Activated CD8-positive, alpha-beta memory T cell treated with anti-CD3 and anti-CD28 coated beads, Interleukin-2, amount 10 ng/mL, durations not matched to agents 7 days and 5 days (primary cell): ENCODE measurements around the gene MRTO4. TPM values are rescaled to one million over a fixed set of nuclear protein-coding genes. Genes with fewer than 3 reads are reported as not detected.

Source experiments
- ATAC-seq: fragments of 150-1000 bp; cut with Tn5 transposase; one replicate; pipeline ENCODE4 v1.10.0; 2021; ENCODE audit warnings: moderate library complexity
- CTCF ChIA-PET: fragments of 350-600 bp; sonication (Branson Sonifier 250); formaldehyde crosslinking; loops from one replicate; lab custom pipeline; 2021; ENCODE audit warnings: antibody characterized with exemption; lab: Charles Lee
- DNase-seq: peaks from one replicate; pipeline ENCODE4 v3.0.0-alpha.2; 2020
- H3K27ac Mint-ChIP-seq: one replicate; pipeline ENCODE4 v1.8.0; 2021; ENCODE audit warnings: mild to moderate bottlenecking, mixed read lengths
- H3K27me3 Mint-ChIP-seq: one replicate; pipeline ENCODE4 v1.8.0; 2021; ENCODE audit warnings: mixed read lengths
- H3K36me3 Mint-ChIP-seq: one replicate; pipeline ENCODE4 v1.8.0; 2021; ENCODE audit warnings: mild to moderate bottlenecking, mixed read lengths
- H3K4me1 Mint-ChIP-seq: one replicate; pipeline ENCODE4 v1.8.0; 2021; ENCODE audit warnings: mixed read lengths
- H3K4me3 Mint-ChIP-seq: one replicate; pipeline ENCODE4 v1.8.0; 2021; ENCODE audit warnings: mild to moderate bottlenecking, moderate library complexity, mixed read lengths
- H3K9me3 Mint-ChIP-seq: one replicate; pipeline ENCODE4 v1.8.0; 2022; ENCODE audit warnings: low read depth, mixed read lengths
- total RNA-seq, 2 experiments: library from RNA; stranded (reverse); gene quantifications; one replicate each; pipeline ENCODE4 v1.2.3, GENCODE V29; 2021

Gene MRTO4
- 10 to 100 TPM; 36.2 to 59.3 TPM for total RNA-seq

- DNase-seq, result peak; percentile 92
- H3K27me3 Mint-ChIP-seq, result no peaks in the 10 kb centered on the region
- peaks cover 48% of the 10 kb centered on the region for H3K4me1 Mint-ChIP-seq
- ATAC-seq, result peak; percentile 93
- H3K36me3 Mint-ChIP-seq, result peaks cover 1% of the 10 kb centered on the region
- CTCF ChIA-PET, result interaction anchor here (0.9 to 2.0 kb wide), 2 partner anchors 10 to 12 kb away, joined by 3 to 13 read pairs; no protein-coding TSS in a partner anchor
- no peaks in the 10 kb centered on the region for H3K9me3 Mint-ChIP-seq
- H3K27ac Mint-ChIP-seq, result peak within 1 kb of the TSS; percentile 92
- H3K4me3 Mint-ChIP-seq, result peak within 1 kb of the TSS; percentile 99
Observed at GRCh38 chr1:19251305-19252196, at the start of gene MRTO4, which contains the start of gene EMC1. Gene MRTO4, plus strand, starts transcription at chr1:19251805. Its CDS starts 31 bp downstream, at chr1:19251836. Gene EMC1, minus strand, starts transcription at chr1:19251524. Its CDS starts 15 bp downstream, at chr1:19251509.

DNA sequence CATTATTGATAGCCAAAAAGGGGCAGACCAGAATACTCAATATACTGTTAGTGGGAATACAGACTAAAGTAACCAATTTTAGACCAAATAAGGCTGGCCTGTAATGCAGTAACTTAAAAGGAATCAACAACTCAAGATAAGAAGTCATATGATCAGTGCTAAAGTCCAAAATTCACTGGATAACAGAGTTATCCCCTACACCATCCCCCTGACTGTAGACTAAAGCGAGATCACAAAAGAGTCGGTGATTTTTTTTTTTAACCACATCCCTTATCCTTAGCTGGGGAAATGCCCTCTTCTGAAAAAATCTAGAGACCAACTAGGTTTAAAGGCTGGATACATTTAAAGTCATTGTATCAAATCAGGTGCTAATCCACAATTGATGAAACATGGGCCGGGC lies 49.2 kb upstream of the MRTO4 start:
- CTCF ChIA-PET, result no interaction called here
- peak overlapping the region; percentile 13 for H3K27ac Mint-ChIP-seq

GRCh38 chr1:19203440-19203839 lies 48.2 kb upstream of the MRTO4 start:
- no peak overlapping the region for H3K27ac Mint-ChIP-seq
- H3K36me3 Mint-ChIP-seq, result peaks cover 17% of the 10 kb centered on the region
- ATAC-seq (no peak), DNase-seq (no peak)
- peaks cover 54% of the 10 kb centered on the region for H3K4me1 Mint-ChIP-seq
- H3K4me3 Mint-ChIP-seq, result no peak overlapping the region
- H3K27me3 Mint-ChIP-seq, result no peaks in the 10 kb centered on the region
- H3K9me3 Mint-ChIP-seq, result no peaks in the 10 kb centered on the region
- CTCF ChIA-PET, result no interaction called here

More for the DNA sequence above, 49.2 kb upstream of the MRTO4 start:
- H3K27me3 Mint-ChIP-seq, result no peaks in the 10 kb centered on the region
- peaks cover 44% of the 10 kb centered on the region for H3K4me1 Mint-ChIP-seq
- H3K36me3 Mint-ChIP-seq, result peaks cover 26% of the 10 kb centered on the region
- DNase-seq (no peak), ATAC-seq (no peak)
- no peak overlapping the region for H3K4me3 Mint-ChIP-seq
- no peaks in the 10 kb centered on the region for H3K9me3 Mint-ChIP-seq

DNA sequence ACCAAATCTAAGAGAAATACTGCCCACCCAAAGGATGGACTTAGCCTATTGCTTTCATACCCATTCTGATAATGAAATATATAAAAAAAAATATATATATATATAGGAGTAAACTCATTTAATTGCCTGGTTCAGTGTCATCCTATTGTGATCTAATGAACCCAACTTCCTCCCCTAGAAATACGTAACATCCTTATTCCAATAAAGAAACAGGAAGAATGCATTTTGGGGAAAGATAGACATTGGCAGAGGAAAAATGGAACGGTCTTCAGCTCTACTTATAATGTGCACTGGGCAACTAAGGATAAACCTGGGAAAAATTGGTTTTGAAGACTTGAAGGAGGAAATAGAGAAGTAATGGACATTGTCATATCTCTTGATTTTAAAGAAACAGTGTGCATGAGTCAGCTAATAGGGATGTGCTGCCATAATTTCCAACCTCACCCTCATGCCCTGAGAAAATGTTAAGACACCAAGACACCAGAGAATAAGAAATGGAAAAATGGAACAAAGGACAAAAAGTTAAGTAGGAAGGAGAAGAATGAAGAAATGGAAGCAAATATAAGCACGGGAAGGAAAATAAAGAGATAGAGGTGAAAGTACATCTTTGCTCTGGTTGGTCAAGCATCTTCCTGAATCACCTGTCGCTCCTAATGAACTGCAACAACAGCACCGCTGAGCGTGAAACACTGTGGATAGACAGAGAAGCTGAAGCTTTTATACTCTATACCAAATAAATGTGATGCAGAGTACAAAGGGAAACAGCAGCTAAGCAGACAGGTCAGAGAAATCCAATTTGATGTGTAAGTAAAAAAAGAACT lies 46.9 kb upstream of the MRTO4 start:
- H3K27me3 Mint-ChIP-seq, result no peaks in the 10 kb centered on the region
- CTCF ChIA-PET, result interaction anchor here (0.9 to 1.3 kb wide), 2 partner anchors 25 to 33 kb away, joined by 3 to 4 read pairs; no protein-coding TSS in a partner anchor
- no peak for ATAC-seq
- no peak for DNase-seq
- H3K9me3 Mint-ChIP-seq, result no peaks in the 10 kb centered on the region
- H3K4me1 Mint-ChIP-seq, result peaks cover 63% of the 10 kb centered on the region
- peak overlapping the region; percentile 44 for H3K27ac Mint-ChIP-seq
- no peak overlapping the region for H3K4me3 Mint-ChIP-seq
- peaks cover 12% of the 10 kb centered on the region for H3K36me3 Mint-ChIP-seq

DNA sequence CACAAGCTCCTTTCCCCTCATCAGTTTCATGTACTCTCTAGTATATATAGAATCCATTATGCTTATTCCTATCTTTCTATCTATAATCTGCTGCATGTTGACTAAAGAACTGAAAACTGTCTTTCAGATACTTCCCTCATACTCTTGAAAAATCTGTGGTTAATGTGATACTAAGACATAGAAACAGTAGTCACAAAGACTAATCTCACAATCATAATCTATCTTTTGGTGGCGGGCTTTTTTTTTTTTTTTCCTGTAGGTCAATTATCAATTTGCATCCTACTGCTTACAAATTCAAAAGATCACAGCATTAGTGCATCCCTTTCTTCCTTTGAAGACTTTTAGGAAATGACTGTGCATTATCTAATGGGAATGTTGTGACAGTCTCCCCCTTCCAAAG lies 46.2 kb upstream of the MRTO4 start:
- CTCF ChIA-PET, result interaction anchor here (1.1 to 1.6 kb wide), 2 partner anchors 26 to 36 kb away, joined by 3 to 6 read pairs; no protein-coding TSS in a partner anchor
- no peak overlapping the region for H3K4me3 Mint-ChIP-seq
- H3K9me3 Mint-ChIP-seq, result no peaks in the 10 kb centered on the region
- peaks cover 12% of the 10 kb centered on the region for H3K36me3 Mint-ChIP-seq
- peak overlapping the region; percentile 60 for H3K27ac Mint-ChIP-seq
- ATAC-seq, result no peak
- peaks cover 65% of the 10 kb centered on the region for H3K4me1 Mint-ChIP-seq
- H3K27me3 Mint-ChIP-seq, result no peaks in the 10 kb centered on the region
- DNase-seq, result no peak

DNA sequence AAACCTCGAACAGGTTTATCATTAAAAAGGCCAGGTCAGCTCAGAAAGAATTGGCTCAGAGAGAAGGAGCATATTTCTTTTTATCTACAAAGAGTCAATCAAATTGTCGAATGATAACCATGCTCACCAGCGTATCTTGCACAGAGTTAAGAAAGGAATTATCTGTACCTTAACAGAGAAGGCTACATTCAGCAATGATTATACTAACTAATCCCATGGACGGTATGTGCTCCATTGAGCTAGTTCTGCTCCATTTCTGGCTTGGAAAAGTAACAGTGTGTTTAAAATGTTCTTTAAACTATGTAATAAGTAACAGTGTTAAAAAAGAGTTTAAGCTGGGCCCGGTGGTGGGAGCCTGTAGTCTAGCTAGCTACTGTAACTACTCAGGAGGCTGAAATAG lies 45.8 kb upstream of the MRTO4 start:
- DNase-seq (no peak), ATAC-seq (no peak)
- H3K27me3 Mint-ChIP-seq, result no peaks in the 10 kb centered on the region
- H3K36me3 Mint-ChIP-seq, result peaks cover 10% of the 10 kb centered on the region
- peaks cover 68% of the 10 kb centered on the region for H3K4me1 Mint-ChIP-seq
- peak overlapping the region; percentile 60 for H3K27ac Mint-ChIP-seq
- H3K9me3 Mint-ChIP-seq, result no peaks in the 10 kb centered on the region
- H3K4me3 Mint-ChIP-seq, result no peak overlapping the region
- CTCF ChIA-PET, result interaction anchor here (1.1 to 1.6 kb wide), 2 partner anchors 26 to 35 kb away, joined by 3 to 6 read pairs; no protein-coding TSS in a partner anchor

DNA sequence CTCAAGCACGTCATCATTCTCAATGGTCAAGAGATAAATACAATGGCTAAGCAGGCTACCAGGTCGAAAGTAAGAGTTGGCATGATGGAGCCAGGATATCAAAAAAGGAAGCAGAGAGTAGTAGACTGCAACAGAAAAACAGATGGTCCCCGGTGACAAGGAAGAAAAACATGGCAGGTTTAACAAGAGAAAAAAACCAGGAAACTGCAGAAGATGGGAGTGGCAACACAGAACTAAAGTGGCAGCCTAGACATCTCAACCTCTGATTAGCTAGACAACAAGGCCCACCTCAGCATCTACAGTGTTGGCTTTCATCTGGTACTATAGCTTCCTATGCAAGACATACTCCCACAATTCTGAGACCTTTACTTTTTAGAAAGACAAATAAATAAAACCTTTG lies 44.7 kb upstream of the MRTO4 start:
- Mint-ChIP-seq H3K36me3 (peaks cover 9% of the 10 kb centered on the region), H3K4me1 (peaks cover 78% of the 10 kb centered on the region), H3K4me3 (no peak overlapping the region), H3K27me3 (no peaks in the 10 kb centered on the region), H3K9me3 (no peaks in the 10 kb centered on the region), H3K27ac (peak overlapping the region; percentile 1)
- DNase-seq (no peak), ATAC-seq (no peak)
- CTCF ChIA-PET, result interaction anchor here (1.6 kb wide), 1 partner anchor 34 kb away, joined by 3 read pairs; no protein-coding TSS in a partner anchor

- H3K9me3 Mint-ChIP-seq, result no peaks in the 10 kb centered on the region
- peak overlapping the region; percentile 95 for H3K4me3 Mint-ChIP-seq
- peak overlapping the region; percentile 95 for H3K27ac Mint-ChIP-seq
- CTCF ChIA-PET, result interaction anchor here (0.7 to 1.2 kb wide), 3 partner anchors 29 to 252 kb away, joined by 3 to 4 read pairs (median 3); partner anchors contain the start of gene IFFO2
- peaks cover 80% of the 10 kb centered on the region for H3K4me1 Mint-ChIP-seq
- H3K27me3 Mint-ChIP-seq, result no peaks in the 10 kb centered on the region
- ATAC-seq (no peak), DNase-seq (no peak)
- H3K36me3 Mint-ChIP-seq, result peaks cover 17% of the 10 kb centered on the region
Observed at GRCh38 chr1:19208710-19209438, 42.7 kb upstream of the MRTO4 start.

DNA sequence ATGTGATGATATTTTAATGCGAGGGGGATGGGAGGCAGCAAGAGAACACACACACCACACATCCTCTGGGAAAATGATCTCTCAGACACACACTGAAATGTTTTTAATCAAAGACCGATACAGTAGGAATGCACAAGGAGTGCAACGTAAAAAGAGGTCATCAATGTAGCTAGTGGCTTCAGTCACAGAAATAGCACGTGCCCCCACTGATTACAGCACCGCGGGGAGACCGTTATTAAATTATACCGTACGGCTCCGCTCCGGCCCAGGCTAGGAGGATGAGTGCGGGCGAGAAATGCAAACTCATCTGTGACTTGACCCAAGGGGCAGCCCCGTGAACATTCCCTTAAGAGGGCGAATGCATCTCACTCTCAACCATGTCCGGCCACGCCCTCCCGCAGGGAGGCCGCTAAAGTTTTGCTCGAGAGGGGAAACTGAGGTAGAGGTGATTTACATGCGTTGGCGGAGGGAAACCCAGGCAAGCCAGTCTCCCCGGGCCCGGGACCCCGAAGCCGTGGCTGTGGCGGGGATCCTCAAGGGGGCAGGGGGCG lies 42.1 kb upstream of the MRTO4 start:
- ATAC-seq (peak; percentile 37), DNase-seq (peak; percentile 78)
- H3K4me3 Mint-ChIP-seq, result peak overlapping the region; percentile 95
- H3K36me3 Mint-ChIP-seq, result peaks cover 20% of the 10 kb centered on the region
- no peaks in the 10 kb centered on the region for H3K27me3 Mint-ChIP-seq
- H3K27ac Mint-ChIP-seq, result peak overlapping the region; percentile 95
- peaks cover 82% of the 10 kb centered on the region for H3K4me1 Mint-ChIP-seq
- no peaks in the 10 kb centered on the region for H3K9me3 Mint-ChIP-seq
- CTCF ChIA-PET, result interaction anchor here (0.9 kb wide), 1 partner anchor 31 kb away, joined by 3 read pairs; no protein-coding TSS in a partner anchor

DNA sequence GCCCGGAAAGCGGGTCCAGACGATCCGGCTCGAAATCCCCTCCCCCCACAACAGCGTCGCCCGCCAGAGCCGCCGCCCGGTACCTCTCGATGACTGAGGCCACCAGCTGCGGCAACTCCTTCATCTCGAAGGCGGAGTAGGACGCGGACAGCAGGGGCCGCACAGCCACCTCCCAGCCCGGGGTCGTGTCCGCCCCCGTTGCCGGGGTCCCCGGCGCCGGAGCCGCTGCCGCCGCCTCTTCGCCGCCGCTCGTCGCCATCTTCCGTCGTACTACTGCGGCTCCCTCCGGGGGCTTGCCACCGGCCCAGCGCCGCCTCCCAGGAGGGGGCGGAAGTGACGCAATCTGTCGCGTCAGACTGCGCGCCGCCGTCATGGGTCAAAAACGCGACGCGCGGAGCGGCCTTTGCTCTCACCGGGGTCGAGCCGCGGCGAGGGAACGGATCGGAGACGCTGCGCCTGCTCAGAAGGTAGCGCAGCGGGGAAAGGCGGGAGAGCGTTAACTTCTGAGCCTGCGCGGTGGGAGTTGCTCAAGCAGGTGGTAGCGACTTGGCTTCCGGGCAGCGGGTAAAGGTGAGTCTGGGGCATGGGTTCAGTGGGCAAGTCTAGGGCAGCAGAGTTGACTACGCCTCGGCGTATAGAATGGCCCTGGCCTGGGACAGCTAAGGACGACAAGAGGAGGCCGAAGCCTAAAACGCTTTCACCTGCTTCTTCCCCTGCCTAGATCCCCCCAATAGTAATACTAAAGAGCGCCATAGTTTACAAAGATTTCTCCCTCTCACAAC lies 41.4 kb upstream of the MRTO4 start, which contains the start of gene UBR4:
TSS of gene UBR4 (minus strand) at position 277 of the 782 bp plus-strand sequence. CDS start at position 259, 18 bp downstream.
- DNase-seq, result peak; percentile 97
- H3K27ac Mint-ChIP-seq, result peak within 1 kb of the TSS; percentile 95
- H3K4me1 Mint-ChIP-seq, result peaks cover 79% of the 10 kb centered on the region
- peak within 1 kb of the TSS; percentile 95 for H3K4me3 Mint-ChIP-seq
- CTCF ChIA-PET, result interaction anchor here (0.9 to 1.7 kb wide), 2 partner anchors 31 to 278 kb away, joined by 3 to 8 read pairs; no protein-coding TSS in a partner anchor
- ATAC-seq, result peak; percentile 91
- H3K36me3 Mint-ChIP-seq, result peaks cover 18% of the 10 kb centered on the region
- no peaks in the 10 kb centered on the region for H3K9me3 Mint-ChIP-seq
- H3K27me3 Mint-ChIP-seq, result no peaks in the 10 kb centered on the region

- ATAC-seq, result no peak
- peaks cover 19% of the 10 kb centered on the region for H3K36me3 Mint-ChIP-seq
- no peaks in the 10 kb centered on the region for H3K27me3 Mint-ChIP-seq
- peak overlapping the region; percentile 95 for H3K27ac Mint-ChIP-seq
- DNase-seq, result no peak
- H3K9me3 Mint-ChIP-seq, result no peaks in the 10 kb centered on the region
- CTCF ChIA-PET, result interaction anchor here (0.9 to 1.7 kb wide), 3 partner anchors 30 to 443 kb away, joined by 3 to 8 read pairs (median 3); no protein-coding TSS in a partner anchor
- peaks cover 74% of the 10 kb centered on the region for H3K4me1 Mint-ChIP-seq
- peak overlapping the region; percentile 95 for H3K4me3 Mint-ChIP-seq
Observed at GRCh38 chr1:19210772-19211549, 40.6 kb upstream of the MRTO4 start.
